DOHH2 (cell line): Measurements from ENCODE around the gene CCR2.

Source experiments
- H3F3A ChIP-seq: fragments of 200-600 bp; sonication (generic), shearing (Covaris generic); 2 replicates; pipeline ENCODE4 v1.6.0; 2016; ENCODE audit warnings: antibody characterized with exemption, mild to moderate bottlenecking; ENCODE audit not compliant: control insufficient read depth, insufficient read depth
- H3K27ac ChIP-seq: fragments of 200-600 bp; sonication (generic); 2 replicates; pipeline ENCODE4 v1.5.1; 2014; ENCODE audit warnings: low read depth, mild to moderate bottlenecking, low read length, moderate library complexity
- H3K27me3 ChIP-seq: fragments of 200-600 bp; sonication (generic); 2 replicates; pipeline ENCODE4 v1.6.1; 2014; ENCODE audit warnings: mild to moderate bottlenecking, low read length, mixed read lengths; ENCODE audit not compliant: control insufficient read depth
- H3K36me3 ChIP-seq: fragments of 200-600 bp; sonication (generic); 2 replicates; pipeline ENCODE4 v1.6.1; 2014; ENCODE audit warnings: mild to moderate bottlenecking, low read length, moderate library complexity, mixed read lengths; ENCODE audit not compliant: control insufficient read depth
- H3K4me1 ChIP-seq: fragments of 200-600 bp; sonication (generic); 2 replicates; pipeline ENCODE4 v1.6.1; 2014; ENCODE audit warnings: mild to moderate bottlenecking, low read length, mixed read lengths; ENCODE audit not compliant: control insufficient read depth
- H3K4me2 ChIP-seq: fragments of 200-600 bp; sonication (generic); 2 replicates; pipeline ENCODE4 v1.6.0; 2014; ENCODE audit warnings: mild to moderate bottlenecking, low read length, moderate library complexity
- H3K4me3 ChIP-seq: fragments of 200-600 bp; sonication (generic); 2 replicates; pipeline ENCODE4 v1.5.1; 2014; ENCODE audit warnings: mild to moderate bottlenecking, low read length, mixed read lengths
- H3K79me2 ChIP-seq: fragments of 200-600 bp; sonication (generic); 2 replicates; pipeline ENCODE4 v1.6.1; 2014; ENCODE audit warnings: mild to moderate bottlenecking, low read length, mixed read lengths; ENCODE audit not compliant: control insufficient read depth
- H3K9me2 ChIP-seq: fragments of 200-600 bp; sonication (generic); replicated peaks from 2 replicates; pipeline ENCODE4 v1.6.1; 2014; ENCODE audit warnings: mild to moderate bottlenecking, low read length, mixed read lengths; ENCODE audit not compliant: control insufficient read depth
- H3K9me3 ChIP-seq: fragments of 200-600 bp; sonication (generic); 2 replicates; pipeline ENCODE4 v1.6.1; 2014; ENCODE audit warnings: antibody characterized with exemption, low read length, mixed read lengths; ENCODE audit not compliant: control insufficient read depth, insufficient read depth
- H4K20me1 ChIP-seq: fragments of 200-600 bp; sonication (generic); 2 replicates; pipeline ENCODE4 v1.6.0; 2014; ENCODE audit warnings: low read depth, mild to moderate bottlenecking, antibody characterized with exemption, low read length, moderate library complexity; ENCODE audit not compliant: control insufficient read depth, insufficient read depth
- CTCF ChIP-seq: fragments of 200-600 bp; sonication (generic); IDR thresholded peaks from one replicate; pipeline ENCODE4 v1.5.1; 2014; ENCODE audit warnings: antibody characterized with exemption, mild to moderate bottlenecking, low read depth, low read length; ENCODE audit not compliant: poor library complexity, severe bottlenecking
- EZH2phosphoT487 ChIP-seq: fragments of 200-600 bp; sonication (generic); IDR thresholded peaks from 2 replicates; pipeline ENCODE4 v1.6.1; 2017; ENCODE audit warnings: borderline replicate concordance, mild to moderate bottlenecking, antibody characterized with exemption, low read length, moderate library complexity, mixed read lengths

Gene CCR2

GRCh38 chr3:46360907-46361306 is 7.0 kb downstream of the CCR2 start:
- Histone ChIP-seq H3K4me2 (no peak overlapping the region), H3K4me1 (no peaks in the 10 kb centered on the region), H4K20me1 (no peaks in the 10 kb centered on the region), H3K79me2 (no peaks in the 10 kb centered on the region), H3K9me3 (no peaks in the 10 kb centered on the region), H3K36me3 (no peaks in the 10 kb centered on the region), H3K9me2 (no peaks in the 10 kb centered on the region), H3K4me3 (no peak overlapping the region), H3K27me3 (peaks cover 48% of the 10 kb centered on the region), H3F3A (no peaks in the 10 kb centered on the region), H3K27ac (no peak overlapping the region)
- no peak for TF ChIP-seq CTCF
- TF ChIP-seq EZH2phosphoT487: no peak

- H3K27ac ChIP-seq: no peak overlapping the region
- H3K79me2 ChIP-seq: no peaks in the 10 kb centered on the region
- H3F3A ChIP-seq: no peaks in the 10 kb centered on the region
- H3K27me3 ChIP-seq: peaks cover 46% of the 10 kb centered on the region
- no peaks in the 10 kb centered on the region for H3K9me2 ChIP-seq
- no peak overlapping the region for H3K4me2 ChIP-seq
- TF ChIP-seq CTCF (no peak), EZH2phosphoT487 (no peak)
- no peak overlapping the region for H3K4me3 ChIP-seq
- H3K4me1 ChIP-seq: no peaks in the 10 kb centered on the region
- H3K9me3 ChIP-seq: no peaks in the 10 kb centered on the region
- no peaks in the 10 kb centered on the region for H3K36me3 ChIP-seq
- H4K20me1 ChIP-seq: no peaks in the 10 kb centered on the region
Measured at GRCh38 chr3:46361408-46362283, 7.7 kb downstream of the CCR2 start.

GRCh38 chr3:46365041-46365440 is 11.1 kb downstream of the CCR2 start:
- no peaks in the 10 kb centered on the region for H4K20me1 ChIP-seq
- no peaks in the 10 kb centered on the region for H3F3A ChIP-seq
- peaks cover 54% of the 10 kb centered on the region for H3K27me3 ChIP-seq
- H3K4me3 ChIP-seq: no peak overlapping the region
- no peaks in the 10 kb centered on the region for H3K9me2 ChIP-seq
- no peak for TF ChIP-seq CTCF
- TF ChIP-seq EZH2phosphoT487: no peak
- H3K9me3 ChIP-seq: no peaks in the 10 kb centered on the region
- H3K4me2 ChIP-seq: no peak overlapping the region
- H3K79me2 ChIP-seq: no peaks in the 10 kb centered on the region
- no peaks in the 10 kb centered on the region for H3K36me3 ChIP-seq
- H3K4me1 ChIP-seq: no peaks in the 10 kb centered on the region
- H3K27ac ChIP-seq: no peak overlapping the region
